Tibial artery (tissue), 4 donors: Measurements from ENCODE around the gene KDR.

Source experiments
- DNase-seq, 2 donors: peaks; one replicate each; pipeline ENCODE4 v3.0.0-alpha.2; 2019
- H3K27ac ChIP-seq, 2 donors: fragments of 200-600 bp; sonication (generic) in 1 of 2; 1 replicate in 1 of 2; 2 replicates in 1 of 2; pipeline ENCODE4 v1.5.1; 2018 to 2019; ENCODE audit warnings: mild to moderate bottlenecking in 1 of 2
- H3K27me3 ChIP-seq, 2 donors: fragments of 200-600 bp; sonication (generic) in 1 of 2; one replicate each; pipeline versions ENCODE4 v1.5.1 to v1.6.0; 2016 to 2019
- H3K36me3 ChIP-seq, 3 donors: fragments of 200-600 bp; sonication (generic) in 2 of 3; one replicate each; pipeline ENCODE4 v1.5.1; 2016 to 2019; ENCODE audit warnings: mild to moderate bottlenecking in 2 of 3
- H3K4me1 ChIP-seq, 4 donors: fragments of 200-600 bp; sonication (generic) in 2 of 4; 1 replicate in 3 of 4; 2 replicates in 1 of 4; pipeline ENCODE4 v1.5.1; 2016 to 2019
- H3K4me3 ChIP-seq, 2 donors: fragments of 200-600 bp; sonication (generic) in 1 of 2; 1 replicate in 1 of 2; 2 replicates in 1 of 2; pipeline ENCODE4 v1.5.1; 2018 to 2019; ENCODE audit warnings: mild to moderate bottlenecking in 2 of 2
- H3K9me3 ChIP-seq, 3 donors: fragments of 200-600 bp; sonication (generic) in 1 of 3; one replicate each; pipeline ENCODE4 v1.5.1; 2016 to 2019
- intact Hi-C: fragments of 100-400 bp; cut with DNase I; formaldehyde crosslinking; loops from one replicate; pipeline ENCODE4 v1.15.0; 2023; ENCODE audit warnings: low total_unique reads
- TF ChIP-seq, protein P1 (sequence below), 2 experiments: fragments of 200-600 bp in 1 of 2; fragments of 450-650 bp in 1 of 2; IDR thresholded peaks; one replicate each; pipeline ENCODE4 v1.5.1; 2017 to 2019; ENCODE audit warnings: antibody characterized with exemption in 2 of 2, mild to moderate bottlenecking in 1 of 2, moderate library complexity in 1 of 2

The KDR gene

DNA sequence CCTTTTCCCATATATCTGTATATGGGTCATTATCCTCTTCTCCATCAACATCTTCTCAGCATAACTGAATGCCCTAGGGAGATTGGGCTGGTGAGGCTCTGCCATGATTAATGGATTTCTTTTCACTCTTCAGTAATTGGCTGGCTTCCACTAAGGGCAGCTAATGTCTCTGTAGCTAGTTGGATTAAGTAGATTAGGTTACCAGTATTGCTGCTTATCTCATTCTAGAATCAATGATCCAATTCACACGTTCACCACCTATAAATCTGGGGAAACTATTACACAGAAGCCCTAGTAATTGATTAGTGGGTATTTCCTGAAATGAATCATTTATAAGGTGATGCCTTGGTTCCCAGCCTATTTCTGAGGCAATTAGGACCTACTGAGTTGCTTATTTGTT lies 94.8 kb downstream of the KDR start:
- H3K27ac ChIP-seq = no peak overlapping the region
- no peaks in the 10 kb centered on the region for H3K36me3 ChIP-seq
- no peak overlapping the region for H3K4me3 ChIP-seq
- H3K27me3 ChIP-seq = no peaks in the 10 kb centered on the region
- intact Hi-C loops = no loop called here
- H3K9me3 ChIP-seq = no peaks in the 10 kb centered on the region
- peaks cover 0 to 15% (median 4%) of the 10 kb centered on the region in 4 donors for H3K4me1 ChIP-seq
- no peak for DNase-seq
- TF ChIP-seq, protein P1, sequence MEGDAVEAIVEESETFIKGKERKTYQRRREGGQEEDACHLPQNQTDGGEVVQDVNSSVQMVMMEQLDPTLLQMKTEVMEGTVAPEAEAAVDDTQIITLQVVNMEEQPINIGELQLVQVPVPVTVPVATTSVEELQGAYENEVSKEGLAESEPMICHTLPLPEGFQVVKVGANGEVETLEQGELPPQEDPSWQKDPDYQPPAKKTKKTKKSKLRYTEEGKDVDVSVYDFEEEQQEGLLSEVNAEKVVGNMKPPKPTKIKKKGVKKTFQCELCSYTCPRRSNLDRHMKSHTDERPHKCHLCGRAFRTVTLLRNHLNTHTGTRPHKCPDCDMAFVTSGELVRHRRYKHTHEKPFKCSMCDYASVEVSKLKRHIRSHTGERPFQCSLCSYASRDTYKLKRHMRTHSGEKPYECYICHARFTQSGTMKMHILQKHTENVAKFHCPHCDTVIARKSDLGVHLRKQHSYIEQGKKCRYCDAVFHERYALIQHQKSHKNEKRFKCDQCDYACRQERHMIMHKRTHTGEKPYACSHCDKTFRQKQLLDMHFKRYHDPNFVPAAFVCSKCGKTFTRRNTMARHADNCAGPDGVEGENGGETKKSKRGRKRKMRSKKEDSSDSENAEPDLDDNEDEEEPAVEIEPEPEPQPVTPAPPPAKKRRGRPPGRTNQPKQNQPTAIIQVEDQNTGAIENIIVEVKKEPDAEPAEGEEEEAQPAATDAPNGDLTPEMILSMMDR (IDR thresholded peaks at IDR 0.05) = no peak

DNA sequence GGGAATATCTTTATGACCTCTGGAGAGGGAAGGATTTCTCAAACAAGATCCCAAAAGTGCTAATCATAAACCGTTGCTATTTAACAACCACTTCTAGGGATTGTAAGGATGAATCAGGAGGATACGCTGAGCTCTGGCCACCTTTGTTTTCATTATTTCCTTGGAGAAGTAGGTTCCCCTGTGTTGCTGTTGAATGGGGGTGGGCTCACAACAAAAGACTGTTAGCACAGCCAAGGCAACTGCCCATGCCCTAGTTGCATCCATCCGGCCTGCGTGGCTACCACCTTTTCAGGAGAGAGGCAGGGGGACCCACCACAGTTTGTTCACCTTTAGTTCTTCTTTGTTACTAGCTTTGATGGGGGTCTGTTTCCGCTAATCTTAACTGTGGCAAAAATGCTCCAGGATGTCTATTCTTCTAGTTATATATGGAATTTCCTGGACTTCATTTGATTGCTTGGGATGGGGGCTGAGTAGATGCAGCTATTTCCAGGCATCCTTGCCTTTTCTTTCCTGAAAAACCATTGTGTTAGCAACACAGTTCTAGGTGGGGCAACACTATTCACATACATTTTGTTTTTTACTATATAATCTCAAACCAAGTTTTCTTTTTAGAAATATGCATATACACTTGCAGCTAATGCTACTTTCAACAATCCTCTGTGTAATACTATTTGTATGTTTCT lies 95.4 kb downstream of the KDR start:
- DNase-seq = no peak
- Histone ChIP-seq H3K9me3 (no peaks in the 10 kb centered on the region), H3K4me1 (peaks cover 0 to 14% (median 4%) of the 10 kb centered on the region in 4 donors), H3K27ac (no peak overlapping the region), H3K4me3 (no peak overlapping the region), H3K36me3 (no peaks in the 10 kb centered on the region), H3K27me3 (no peaks in the 10 kb centered on the region)
- TF ChIP-seq, protein P1 (IDR thresholded peaks at IDR 0.05) = no peak
- intact Hi-C loops = no loop called here

DNA sequence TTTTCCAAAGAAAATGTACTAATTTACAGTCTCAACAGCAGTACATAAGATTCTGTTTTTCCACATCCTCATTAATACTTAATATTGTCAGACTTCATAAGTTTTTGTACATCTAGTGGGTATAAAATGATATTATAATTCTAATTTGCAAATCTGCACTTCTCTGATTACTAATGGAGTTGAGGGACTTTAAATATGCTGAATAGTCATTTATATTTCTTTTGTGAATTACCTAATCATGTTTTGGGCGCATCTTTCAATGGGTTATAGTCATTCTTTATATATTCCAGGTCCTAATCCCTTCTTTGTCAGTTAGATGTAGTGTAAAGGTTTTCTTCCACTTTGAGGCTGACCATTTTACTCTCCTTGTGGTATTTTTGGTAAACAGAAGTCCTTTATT lies 96.1 kb downstream of the KDR start:
- Histone ChIP-seq H3K36me3 (no peaks in the 10 kb centered on the region), H3K9me3 (no peaks in the 10 kb centered on the region), H3K27me3 (no peaks in the 10 kb centered on the region), H3K4me3 (no peak overlapping the region), H3K27ac (no peak overlapping the region), H3K4me1 (peaks cover 0 to 14% (median 4%) of the 10 kb centered on the region in 4 donors)
- TF ChIP-seq, protein P1 (IDR thresholded peaks at IDR 0.05) = no peak
- intact Hi-C loops = no loop called here
- DNase-seq = no peak
